Measurements from ENCODE around the gene UFD1. TPM values are rescaled to one million over a fixed set of nuclear protein-coding genes. Genes with fewer than 3 reads are reported as not detected.

UFD1 gene
- total RNA-seq, 1 donor from 2014 or later = 37.7 TPM

- H3K36me3 Mint-ChIP-seq = peaks cover 21% of the 10 kb centered on the region
- H4K20me1 ChIP-seq (ENCODE audit: low read depth) = peaks cover 4% of the 10 kb centered on the region
Observed at GRCh38 chr22:19509923-19510322, 30.9 kb upstream of the UFD1 start.

DNA sequence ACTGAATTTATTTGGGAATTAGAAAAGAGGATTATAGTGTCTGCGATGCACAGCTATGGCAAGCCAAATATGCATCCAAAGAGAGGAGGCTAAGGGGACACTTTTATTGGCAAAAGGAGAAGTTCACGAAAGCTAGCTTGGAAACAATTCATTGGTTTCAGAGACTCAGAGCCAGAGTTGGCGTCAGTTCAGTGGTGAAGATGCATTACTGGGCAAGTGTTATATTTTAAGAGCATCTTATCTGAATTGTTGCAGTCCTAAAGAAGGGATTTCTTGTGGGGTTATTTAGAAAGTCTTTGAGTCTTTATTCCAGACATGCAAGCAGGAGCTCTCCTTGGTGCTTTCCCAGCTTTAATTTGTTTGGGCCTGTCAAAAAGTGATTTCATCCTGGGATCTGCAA, 30.2 kb upstream of the UFD1 start:
- H2AFZ ChIP-seq (replicated peaks) = no peak overlapping the region
- no peak for DNase-seq (ENCODE audit: low spot score)
- no peak overlapping the region for H3K4me2 ChIP-seq
- no peaks in the 10 kb centered on the region for H3K4me1 ChIP-seq
- H3K27ac ChIP-seq = no peak overlapping the region
- no peaks in the 10 kb centered on the region for H3K79me2 ChIP-seq (ENCODE audit: low read depth)
- Mint-ChIP-seq H3K9me3 (no peaks in the 10 kb centered on the region), H3K4me1 (peaks cover 6% of the 10 kb centered on the region), H3K27me3 (ENCODE audit: insufficient read depth, low read depth) (no peaks in the 10 kb centered on the region), H3K27ac (no peak overlapping the region), H3K4me3 (no peak overlapping the region), H3K36me3 (peaks cover 21% of the 10 kb centered on the region)
- H3K27me3 ChIP-seq = no peaks in the 10 kb centered on the region
- no peaks in the 10 kb centered on the region for H3K9me3 ChIP-seq (ENCODE audit: low read depth)
- H4K20me1 ChIP-seq (ENCODE audit: low read depth) = peaks cover 4% of the 10 kb centered on the region
- H3K4me3 ChIP-seq = no peak overlapping the region
- H3K9ac ChIP-seq = no peak overlapping the region
- TF ChIP-seq EZH2phosphoT487 (IDR thresholded peaks at IDR 0.05) = no peak
- no peak for TF ChIP-seq EZH2 (IDR thresholded peaks at IDR 0.05)
- TF ChIP-seq, protein P1, sequence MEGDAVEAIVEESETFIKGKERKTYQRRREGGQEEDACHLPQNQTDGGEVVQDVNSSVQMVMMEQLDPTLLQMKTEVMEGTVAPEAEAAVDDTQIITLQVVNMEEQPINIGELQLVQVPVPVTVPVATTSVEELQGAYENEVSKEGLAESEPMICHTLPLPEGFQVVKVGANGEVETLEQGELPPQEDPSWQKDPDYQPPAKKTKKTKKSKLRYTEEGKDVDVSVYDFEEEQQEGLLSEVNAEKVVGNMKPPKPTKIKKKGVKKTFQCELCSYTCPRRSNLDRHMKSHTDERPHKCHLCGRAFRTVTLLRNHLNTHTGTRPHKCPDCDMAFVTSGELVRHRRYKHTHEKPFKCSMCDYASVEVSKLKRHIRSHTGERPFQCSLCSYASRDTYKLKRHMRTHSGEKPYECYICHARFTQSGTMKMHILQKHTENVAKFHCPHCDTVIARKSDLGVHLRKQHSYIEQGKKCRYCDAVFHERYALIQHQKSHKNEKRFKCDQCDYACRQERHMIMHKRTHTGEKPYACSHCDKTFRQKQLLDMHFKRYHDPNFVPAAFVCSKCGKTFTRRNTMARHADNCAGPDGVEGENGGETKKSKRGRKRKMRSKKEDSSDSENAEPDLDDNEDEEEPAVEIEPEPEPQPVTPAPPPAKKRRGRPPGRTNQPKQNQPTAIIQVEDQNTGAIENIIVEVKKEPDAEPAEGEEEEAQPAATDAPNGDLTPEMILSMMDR (IDR thresholded peaks at IDR 0.05) = no peak
- H3K36me3 ChIP-seq = no peaks in the 10 kb centered on the region
- H3F3A ChIP-seq (ENCODE audit: low read depth) = no peaks in the 10 kb centered on the region

More at GRCh38 chr22:19509923-19510322, 30.9 kb upstream of the UFD1 start:
- Histone ChIP-seq H3K4me1 (no peaks in the 10 kb centered on the region), H3K4me3 (no peak overlapping the region), H3F3A (ENCODE audit: low read depth) (no peaks in the 10 kb centered on the region), H2AFZ (replicated peaks) (no peak overlapping the region), H3K79me2 (ENCODE audit: low read depth) (no peaks in the 10 kb centered on the region), H3K9me3 (ENCODE audit: low read depth) (no peaks in the 10 kb centered on the region), H3K36me3 (no peaks in the 10 kb centered on the region), H3K9ac (no peak overlapping the region), H3K27ac (no peak overlapping the region), H3K4me2 (no peak overlapping the region), H3K27me3 (no peaks in the 10 kb centered on the region)
- no peak overlapping the region for H3K27ac Mint-ChIP-seq
- H3K9me3 Mint-ChIP-seq = no peaks in the 10 kb centered on the region
- H3K27me3 Mint-ChIP-seq (ENCODE audit: insufficient read depth, low read depth) = no peaks in the 10 kb centered on the region
- no peak overlapping the region for H3K4me3 Mint-ChIP-seq
- H3K4me1 Mint-ChIP-seq = peaks cover 6% of the 10 kb centered on the region
- TF ChIP-seq EZH2phosphoT487 (IDR thresholded peaks at IDR 0.05) (no peak), EZH2 (IDR thresholded peaks at IDR 0.05) (no peak)
- TF ChIP-seq, protein P1 (IDR thresholded peaks at IDR 0.05) = no peak
- no peak for DNase-seq (ENCODE audit: low spot score)

- no peak overlapping the region for H3K4me2 ChIP-seq
- Mint-ChIP-seq H3K9me3 (no peaks in the 10 kb centered on the region), H3K27me3 (ENCODE audit: insufficient read depth, low read depth) (no peaks in the 10 kb centered on the region), H3K27ac (no peak overlapping the region), H3K4me3 (no peak overlapping the region), H3K4me1 (peaks cover 6% of the 10 kb centered on the region), H3K36me3 (peaks cover 15% of the 10 kb centered on the region)
- H3K9ac ChIP-seq = no peak overlapping the region
- H2AFZ ChIP-seq (replicated peaks) = no peak overlapping the region
- H3K27ac ChIP-seq = no peak overlapping the region
- no peak for TF ChIP-seq EZH2phosphoT487 (IDR thresholded peaks at IDR 0.05)
- TF ChIP-seq, protein P1 (IDR thresholded peaks at IDR 0.05) = no peak
- H4K20me1 ChIP-seq (ENCODE audit: low read depth) = peaks cover 4% of the 10 kb centered on the region
- no peaks in the 10 kb centered on the region for H3K36me3 ChIP-seq
- DNase-seq (ENCODE audit: low spot score) = no peak
- no peak overlapping the region for H3K4me3 ChIP-seq
- no peaks in the 10 kb centered on the region for H3K27me3 ChIP-seq
- no peaks in the 10 kb centered on the region for H3K9me3 ChIP-seq (ENCODE audit: low read depth)
- no peaks in the 10 kb centered on the region for H3K79me2 ChIP-seq (ENCODE audit: low read depth)
- H3K4me1 ChIP-seq = no peaks in the 10 kb centered on the region
- H3F3A ChIP-seq (ENCODE audit: low read depth) = peaks cover 3% of the 10 kb centered on the region
Observed at GRCh38 chr22:19508024-19508776, 29.2 kb upstream of the UFD1 start.
